Gastrocnemius medialis (tissue), 4 donors: ENCODE results near the gene ARG2. TPM values are rescaled to one million over a fixed set of nuclear protein-coding genes. Genes with fewer than 3 reads are reported as not detected.

Source experiments
- ATAC-seq, 2 donors: fragments of 150-250 bp; one replicate each; pipeline ENCODE4 v1.9.1; 2016
- DNase-seq, 2 donors: peaks; one replicate each; pipeline ENCODE4 v3.0.0-alpha.2; 2019
- H3K27ac ChIP-seq, 4 donors: fragments of 200-600 bp; sonication (generic); 1 replicate in 1 of 4; 2 replicates in 3 of 4; pipeline ENCODE4 v1.5.1; 2016 to 2018; ENCODE audit warnings: mild to moderate bottlenecking in 2 of 4, moderate library complexity in 1 of 4
- H3K27me3 ChIP-seq, 3 donors: fragments of 200-600 bp; sonication (generic) in 2 of 3; 1 replicate in 1 of 3; 2 replicates in 2 of 3; pipeline versions ENCODE4 v1.5.1 to v1.6.0; 2016 to 2019; ENCODE audit warnings: mild to moderate bottlenecking in 1 of 3, moderate library complexity in 1 of 3
- H3K36me3 ChIP-seq, 2 donors: fragments of 200-600 bp; sonication (generic) in 1 of 2; one replicate each; pipeline ENCODE4 v1.5.1; 2017 to 2018
- H3K4me1 ChIP-seq, 2 donors: fragments of 200-600 bp; sonication (generic) in 1 of 2; one replicate each; pipeline ENCODE4 v1.5.1; 2016 to 2017; ENCODE audit warnings: mild to moderate bottlenecking in 2 of 2
- H3K4me3 ChIP-seq, 4 donors: fragments of 200-600 bp; sonication (generic) in 3 of 4; 1 replicate in 1 of 4; 2 replicates in 3 of 4; pipeline ENCODE4 v1.5.1; 2016 to 2019; ENCODE audit warnings: mild to moderate bottlenecking in 2 of 4
- H3K9me3 ChIP-seq, 3 donors: fragments of 200-600 bp; sonication (generic) in 2 of 3; 1 replicate in 1 of 3; 2 replicates in 2 of 3; pipeline ENCODE4 v1.5.1; 2016 to 2019
- POLR2A ChIP-seq, 2 donors: fragments of 450-650 bp; IDR thresholded peaks; one replicate each; pipeline ENCODE4 v1.6.1; 2017; ENCODE audit warnings: antibody characterized with exemption in 2 of 2, mild to moderate bottlenecking in 2 of 2, moderate library complexity in 2 of 2
- in situ Hi-C, 4 donors: fragments of 200-750 bp; cut with MboI; loops; one replicate each; pipeline versions ENCODE4 v1.15.0 to v1.8.0; 2017; ENCODE audit warnings: low sequenced_read_pairs in 4 of 4
- intact Hi-C: fragments of 100-400 bp; cut with DNase I; formaldehyde crosslinking; loops from one replicate; pipeline ENCODE4 v1.15.1; 2023; ENCODE audit warnings: low total_unique reads
- total RNA-seq, 4 donors: library from RNA; depleted of rRNA; stranded (reverse); fragments of >200 nt; gene quantifications; one replicate each; pipeline versions ENCODE4 v1.1.0 to v1.2.3, GENCODE V29; 2016
- TF ChIP-seq, protein P1 (sequence below), 5 experiments: fragments of 450-650 bp in 3 of 5; fragments of 200-600 bp in 2 of 5; sonication (generic) in 2 of 5; IDR thresholded peaks in 4 of 5; conservative IDR thresholded peaks in 1 of 5; 1 replicate in 4 of 5; 2 replicates in 1 of 5; pipeline ENCODE4 v1.5.1; 2016 to 2019; ENCODE audit warnings: antibody characterized with exemption in 5 of 5, mild to moderate bottlenecking in 3 of 5, moderate library complexity in 3 of 5

ARG2 gene
- total RNA-seq, 4 donors from 2014 or later = 4.0 to 662 (median 152) TPM

DNA sequence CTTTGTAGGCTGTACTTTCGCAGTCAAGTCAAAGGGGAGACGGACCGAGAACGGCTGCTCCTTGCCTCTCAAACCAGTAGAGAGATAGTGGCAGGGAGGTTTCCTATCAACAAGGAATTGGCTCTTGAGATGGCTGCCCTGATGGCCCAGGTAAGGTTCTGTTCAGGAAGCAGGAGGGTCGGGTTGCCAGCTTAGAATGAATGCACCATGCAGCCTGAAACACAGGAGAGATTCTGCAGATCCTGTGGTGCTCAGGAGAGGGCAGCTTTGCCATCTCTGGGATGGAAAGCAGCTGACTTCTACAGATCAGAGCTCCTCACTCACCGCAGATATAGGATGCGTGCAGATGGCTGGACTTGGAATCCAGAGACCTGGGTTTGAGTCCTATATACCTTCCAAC lies 37.7 kb upstream of the ARG2 start:
- DNase-seq (no peak), ATAC-seq (no peak)
- Histone ChIP-seq H3K4me1 (no peaks in the 10 kb centered on the region), H3K4me3 (no peak overlapping the region), H3K27ac (no peak overlapping the region), H3K27me3 (no peaks in the 10 kb centered on the region), H3K36me3 (no peaks in the 10 kb centered on the region), H3K9me3 (no peaks in the 10 kb centered on the region)
- in situ Hi-C loops = loop anchor here in 3 of 4 donors (5.0 to 10.0 kb wide), 2 partner anchors 120 to 123 kb away; partner anchors contain the start of gene RDH12 (in 3 of the 3)
- TF ChIP-seq, protein P1, sequence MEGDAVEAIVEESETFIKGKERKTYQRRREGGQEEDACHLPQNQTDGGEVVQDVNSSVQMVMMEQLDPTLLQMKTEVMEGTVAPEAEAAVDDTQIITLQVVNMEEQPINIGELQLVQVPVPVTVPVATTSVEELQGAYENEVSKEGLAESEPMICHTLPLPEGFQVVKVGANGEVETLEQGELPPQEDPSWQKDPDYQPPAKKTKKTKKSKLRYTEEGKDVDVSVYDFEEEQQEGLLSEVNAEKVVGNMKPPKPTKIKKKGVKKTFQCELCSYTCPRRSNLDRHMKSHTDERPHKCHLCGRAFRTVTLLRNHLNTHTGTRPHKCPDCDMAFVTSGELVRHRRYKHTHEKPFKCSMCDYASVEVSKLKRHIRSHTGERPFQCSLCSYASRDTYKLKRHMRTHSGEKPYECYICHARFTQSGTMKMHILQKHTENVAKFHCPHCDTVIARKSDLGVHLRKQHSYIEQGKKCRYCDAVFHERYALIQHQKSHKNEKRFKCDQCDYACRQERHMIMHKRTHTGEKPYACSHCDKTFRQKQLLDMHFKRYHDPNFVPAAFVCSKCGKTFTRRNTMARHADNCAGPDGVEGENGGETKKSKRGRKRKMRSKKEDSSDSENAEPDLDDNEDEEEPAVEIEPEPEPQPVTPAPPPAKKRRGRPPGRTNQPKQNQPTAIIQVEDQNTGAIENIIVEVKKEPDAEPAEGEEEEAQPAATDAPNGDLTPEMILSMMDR (IDR thresholded peaks at IDR 0.05 in 4 of 5, conservative IDR thresholded peaks at IDR 0.05 in 1 of 5) = no peak
- TF ChIP-seq POLR2A (IDR thresholded peaks at IDR 0.05) = no peak
- intact Hi-C loops = no loop called here

DNA sequence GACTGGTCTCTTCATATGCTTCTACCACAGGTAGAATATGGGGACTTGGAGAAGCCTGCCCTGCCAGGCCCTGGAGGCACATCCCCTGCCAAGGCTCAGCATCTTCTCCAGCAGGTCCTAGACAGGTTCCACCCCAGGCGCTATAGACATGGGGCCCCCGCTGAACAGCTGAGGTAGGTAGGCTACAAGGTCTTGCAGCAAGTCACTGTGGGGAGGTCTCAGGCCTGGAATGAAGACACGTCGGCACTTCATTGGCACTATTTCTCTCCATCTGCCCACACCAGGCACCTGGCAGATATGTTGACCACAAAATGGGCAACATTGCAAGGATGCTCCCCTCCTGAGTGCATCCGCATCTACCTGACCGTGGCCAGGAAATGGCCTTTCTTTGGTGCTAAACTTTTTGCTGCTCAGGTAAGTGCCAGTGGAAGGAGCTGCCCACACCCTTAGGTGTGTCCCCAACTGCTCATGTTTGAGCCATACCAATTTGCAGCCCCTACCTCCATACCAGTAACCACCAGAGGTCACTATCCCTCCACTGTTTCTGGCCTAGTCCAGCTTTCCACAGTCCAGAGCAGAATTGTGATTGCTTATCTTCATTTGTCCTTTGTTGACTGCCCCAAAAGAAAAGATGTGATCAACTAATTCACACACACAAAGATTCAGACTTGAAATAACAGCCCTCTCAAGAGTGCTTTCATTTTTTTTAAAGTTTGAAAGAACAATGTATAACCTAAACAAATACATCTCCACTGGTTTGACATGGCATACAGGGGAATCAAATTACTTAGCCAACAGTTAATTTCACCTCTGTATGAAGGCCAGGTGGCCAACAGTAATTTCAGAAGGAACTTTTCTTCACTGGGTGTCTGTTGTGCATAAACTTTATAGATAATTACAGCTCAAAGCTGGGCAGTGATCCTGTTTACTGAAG lies 35.7 kb upstream of the ARG2 start:
- no peak overlapping the region for H3K4me3 ChIP-seq
- in situ Hi-C loops (loop anchor here in 3 of 4 donors (5.0 to 10.0 kb wide), 2 partner anchors 118 to 121 kb away; partner anchors contain the start of gene RDH12 (in 3 of the 3)), intact Hi-C loops (loop anchor here (1.0 kb wide), 1 partner anchor 120 kb away; no protein-coding TSS in a partner anchor)
- no peaks in the 10 kb centered on the region for H3K9me3 ChIP-seq
- DNase-seq = no peak
- H3K36me3 ChIP-seq = peaks cover 0 to 12% of the 10 kb centered on the region in 2 donors
- H3K27ac ChIP-seq = no peak overlapping the region
- H3K27me3 ChIP-seq = no peaks in the 10 kb centered on the region
- no peaks in the 10 kb centered on the region for H3K4me1 ChIP-seq
- TF ChIP-seq, protein P1 (IDR thresholded peaks at IDR 0.05 in 4 of 5, conservative IDR thresholded peaks at IDR 0.05 in 1 of 5) = peak; percentile 46 to 66 (median 62)
- no peak for TF ChIP-seq POLR2A (IDR thresholded peaks at IDR 0.05)
- ATAC-seq = peak; percentile 73 to 76

DNA sequence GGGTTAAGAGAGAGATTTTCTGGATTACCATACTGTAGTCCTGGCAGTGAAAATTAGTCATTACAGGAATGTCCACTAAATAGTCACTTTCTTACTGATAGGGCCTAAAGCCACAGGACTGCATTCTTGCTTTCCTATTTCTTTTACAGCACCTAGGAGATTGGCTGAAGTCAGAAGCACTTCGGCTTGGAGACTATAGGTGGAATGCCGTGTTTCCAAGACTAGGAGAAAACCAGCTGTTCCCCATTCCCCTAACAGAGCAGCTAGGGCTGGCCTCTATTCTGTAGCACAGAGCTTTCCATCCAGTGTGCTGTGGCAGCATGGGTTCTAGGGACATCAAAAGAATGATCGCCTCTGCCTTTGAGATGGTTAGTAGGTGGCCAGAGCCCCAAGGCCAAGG lies 34.7 kb upstream of the ARG2 start:
- ATAC-seq (no peak), DNase-seq (no peak)
- Histone ChIP-seq H3K27ac (no peak overlapping the region), H3K4me1 (no peaks in the 10 kb centered on the region), H3K36me3 (peaks cover 0 to 22% of the 10 kb centered on the region in 2 donors), H3K27me3 (no peaks in the 10 kb centered on the region), H3K9me3 (no peaks in the 10 kb centered on the region), H3K4me3 (no peak overlapping the region)
- TF ChIP-seq, protein P1 (IDR thresholded peaks at IDR 0.05 in 4 of 5, conservative IDR thresholded peaks at IDR 0.05 in 1 of 5) = no peak
- TF ChIP-seq POLR2A (IDR thresholded peaks at IDR 0.05) = no peak
- in situ Hi-C loops = loop anchor here in 3 of 4 donors (5.0 to 10.0 kb wide), 2 partner anchors 117 to 120 kb away; partner anchors contain the start of gene RDH12 (in 3 of the 3)
- intact Hi-C loops = loop anchor here (1.0 kb wide), 1 partner anchor 119 kb away; no protein-coding TSS in a partner anchor

DNA sequence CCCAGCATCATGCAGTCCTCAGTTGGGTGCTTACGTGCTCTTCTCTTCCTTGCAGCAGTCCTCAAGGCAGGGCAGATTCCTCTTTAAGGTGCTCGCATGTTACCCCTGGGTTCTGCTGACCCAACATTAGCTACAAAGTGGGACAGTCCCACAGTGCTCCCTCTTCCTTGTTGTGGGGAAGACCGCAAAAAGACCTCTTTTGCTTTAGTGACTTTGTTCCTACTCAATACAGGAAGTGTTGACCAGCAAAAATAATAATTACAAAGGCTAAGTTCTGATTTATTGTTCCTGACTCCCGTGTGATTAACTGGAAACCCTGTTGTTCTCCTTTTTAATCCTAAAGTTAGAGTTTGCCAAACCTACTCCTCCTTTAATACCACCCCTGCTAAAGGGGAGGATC lies 33.4 kb upstream of the ARG2 start:
- no peak for ATAC-seq
- H3K27ac ChIP-seq = no peak overlapping the region

More for the DNA sequence above, 33.4 kb upstream of the ARG2 start:
- Histone ChIP-seq H3K4me3 (no peak overlapping the region), H3K4me1 (no peaks in the 10 kb centered on the region), H3K36me3 (peaks cover 0 to 34% of the 10 kb centered on the region in 2 donors), H3K27me3 (no peaks in the 10 kb centered on the region), H3K9me3 (no peaks in the 10 kb centered on the region)
- intact Hi-C loops = no loop called here
- no peak for TF ChIP-seq POLR2A (IDR thresholded peaks at IDR 0.05)
- TF ChIP-seq, protein P1 (IDR thresholded peaks at IDR 0.05 in 4 of 5, conservative IDR thresholded peaks at IDR 0.05 in 1 of 5) = no peak
- in situ Hi-C loops = loop anchor here in 2 of 4 donors (10.0 kb wide), 1 partner anchor 118 kb away; the partner anchor contains the start of gene RDH12 (in 2 of the 2)
- DNase-seq = no peak
